Kidney epithelial cell (primary cell): Measurements from ENCODE around the gene ASIC5. TPM values are rescaled to one million over a fixed set of nuclear protein-coding genes. Genes with fewer than 3 reads are reported as not detected.

Experiments
- DNase-seq: peaks from one replicate; pipeline ENCODE4 v3.0.0-alpha.2; 2010; ENCODE audit warnings: low read depth
- H3K27me3 ChIP-seq: 2 replicates; pipeline ENCODE4 v1.6.0; 2011; ENCODE audit warnings: low read length; ENCODE audit not compliant: control insufficient read depth, insufficient read depth
- H3K36me3 ChIP-seq: 2 replicates; pipeline ENCODE4 v1.5.1; 2011; ENCODE audit warnings: low read length; ENCODE audit not compliant: control insufficient read depth, insufficient read depth
- H3K4me3 ChIP-seq: 2 replicates; pipeline ENCODE4 v1.5.1; 2011; ENCODE audit warnings: low read depth, mild to moderate bottlenecking, control low read depth, low read length
- CTCF ChIP-seq: IDR thresholded peaks from 2 replicates; pipeline ENCODE4 v1.5.1; 2011; ENCODE audit warnings: mild to moderate bottlenecking, moderate library complexity, low read length, control low read depth, inconsistent platforms; ENCODE audit not compliant: insufficient read depth, poor library complexity, severe bottlenecking
- total RNA-seq: library from RNA; depleted of rRNA; stranded (reverse); fragments of >200 nt; gene quantifications from 2 replicates; pipeline ENCODE4 v1.2.3, GENCODE V29; 2015

The ASIC5 gene
- total RNA-seq, 1 donor from 2014 or later = not detected

- no peaks in the 10 kb centered on the region for H3K27me3 ChIP-seq
- no peaks in the 10 kb centered on the region for H3K36me3 ChIP-seq
- H3K4me3 ChIP-seq = no peak overlapping the region
- no peak for TF ChIP-seq CTCF
- DNase-seq = no peak
Observed at GRCh38 chr4:155855897-155856296, 10.2 kb downstream of the ASIC5 start.

- DNase-seq = no peak
- Histone ChIP-seq H3K36me3 (no peaks in the 10 kb centered on the region), H3K4me3 (no peak overlapping the region), H3K27me3 (no peaks in the 10 kb centered on the region)
- TF ChIP-seq CTCF = no peak
Observed at GRCh38 chr4:155854582-155855226, 11.4 kb downstream of the ASIC5 start.

- no peak for DNase-seq
- TF ChIP-seq CTCF = no peak
- no peaks in the 10 kb centered on the region for H3K27me3 ChIP-seq
- H3K36me3 ChIP-seq = no peaks in the 10 kb centered on the region
- no peak overlapping the region for H3K4me3 ChIP-seq
Observed at GRCh38 chr4:155853189-155853588, 12.9 kb downstream of the ASIC5 start.

- Histone ChIP-seq H3K27me3 (no peaks in the 10 kb centered on the region), H3K4me3 (no peak overlapping the region), H3K36me3 (no peaks in the 10 kb centered on the region)
- TF ChIP-seq CTCF = no peak
- no peak for DNase-seq
Observed at GRCh38 chr4:155849042-155849441, 17.0 kb downstream of the ASIC5 start.

- no peak overlapping the region for H3K4me3 ChIP-seq
- no peaks in the 10 kb centered on the region for H3K36me3 ChIP-seq
- TF ChIP-seq CTCF = no peak
- DNase-seq = no peak
- no peaks in the 10 kb centered on the region for H3K27me3 ChIP-seq
Observed at GRCh38 chr4:155846929-155847328, 19.1 kb downstream of the ASIC5 start.

- H3K36me3 ChIP-seq = no peaks in the 10 kb centered on the region
- no peaks in the 10 kb centered on the region for H3K27me3 ChIP-seq
- TF ChIP-seq CTCF = no peak
- DNase-seq = no peak
- H3K4me3 ChIP-seq = no peak overlapping the region
Observed at GRCh38 chr4:155842080-155842479, 24.0 kb downstream of the ASIC5 start.
